K562 (cell line): Measurements from ENCODE around the gene ATP6V1A. TPM values are rescaled to one million over a fixed set of nuclear protein-coding genes. Genes with fewer than 3 reads are reported as not detected.

Experiments used
- ATAC-seq: fragments of 200-7000 bp; cut with Tn5 transposase; 3 replicates; pipeline ENCODE4 v1.9.1; 2020; ENCODE audit warnings: moderate library complexity
- BruUV-seq: library from RNA; stranded (reverse); fragments of 400-500 nt; replicated peaks from 2 replicates; lab custom pipeline; 2021; lab: Mats Ljungman, UMichigan
- CTCF ChIA-PET: fragments of 300-600 bp; formaldehyde crosslinking; extraction: SDS; loops from one replicate; lab custom pipeline; 2021; ENCODE audit warnings: low intra/inter-chr PET ratio; lab: Yijun Ruan, JAX
- POLR2A ChIA-PET: fragments of 300-600, 350-650 bp; sonication (Branson Sonifier 250); formaldehyde crosslinking; extraction: SDS; loops from one replicate; lab custom pipeline; 2021; ENCODE audit warnings: antibody characterized with exemption, inconsistent platforms; lab: Yijun Ruan, JAX
- DNase-seq, 4 experiments: peaks; one replicate each; pipeline versions ENCODE4 v3.0.0 to v3.0.0-alpha.2; 2011 to 2018; ENCODE audit warnings: low spot score in 3 of 4, mixed read lengths in 3 of 4; ENCODE audit errors: extremely low read depth in 1 of 4
- FAIRE-seq: peaks from 2 replicates; lab custom pipeline; 2011; peaks lifted over from hg19 to GRCh38; lab: Jason Lieb, UNC
- H2AFZ ChIP-seq: 2 replicates; pipeline ENCODE4 v1.6.0; 2011; ENCODE audit warnings: low read depth, low read length, control low read depth, inconsistent platforms
- H3K27ac ChIP-seq: fragments of 200-600 bp; 3 replicates; pipeline ENCODE4 v1.8.0; 2011; ENCODE audit warnings: low read depth, mild to moderate bottlenecking, control low read depth, inconsistent platforms, low read length, moderate library complexity, mixed read lengths; ENCODE audit errors: extremely low read depth
- H3K27me3 ChIP-seq, 2 experiments: fragments of 300-600 bp in 1 of 2; 2 replicates in 1 of 2; 3 replicates in 1 of 2; pipeline versions ENCODE4 v1.6.0 to v1.8.0; 2011; ENCODE audit warnings: inconsistent platforms in 2 of 2, low read length in 2 of 2, mild to moderate bottlenecking in 1 of 2, mixed read lengths in 1 of 2, moderate library complexity in 1 of 2; ENCODE audit not compliant: control insufficient read depth in 2 of 2, insufficient read depth in 2 of 2
- H3K36me3 ChIP-seq: fragments of 300-600 bp; 3 replicates; pipeline ENCODE4 v1.8.0; 2011; ENCODE audit warnings: mild to moderate bottlenecking, low read length, inconsistent platforms; ENCODE audit not compliant: control insufficient read depth, insufficient read depth
- H3K4me1 ChIP-seq, 2 experiments: fragments of 200-600 bp in 1 of 2; replicated peaks in 1 of 2; 2 replicates in 1 of 2; 3 replicates in 1 of 2; pipeline versions ENCODE4 v1.5.1 to v1.8.0; 2011; ENCODE audit warnings: inconsistent platforms in 2 of 2, low read length in 2 of 2, mild to moderate bottlenecking in 1 of 2, mixed read lengths in 1 of 2, moderate library complexity in 1 of 2; ENCODE audit not compliant: control insufficient read depth in 2 of 2, insufficient read depth in 2 of 2
- H3K4me2 ChIP-seq: 2 replicates; pipeline ENCODE4 v1.6.1; 2011; ENCODE audit warnings: low read length, control low read depth, inconsistent platforms, mixed read lengths; ENCODE audit not compliant: insufficient read depth
- H3K4me3 ChIP-seq: fragments of 200-600 bp; sonication (generic), shearing (Covaris generic); 2 replicates; pipeline ENCODE4 v1.5.1; 2016; ENCODE audit warnings: control low read depth, inconsistent platforms
- H3K79me2 ChIP-seq: fragments of 200-600 bp; 3 replicates; pipeline ENCODE4 v1.8.0; 2011; ENCODE audit warnings: low read length, inconsistent platforms; ENCODE audit not compliant: control insufficient read depth, insufficient read depth
- H3K9ac ChIP-seq, 2 experiments: 2 replicates each; pipeline versions ENCODE4 v1.6.0 to v1.6.1; 2011; ENCODE audit warnings: low read depth in 2 of 2, low read length in 2 of 2, control low read depth in 1 of 2, inconsistent platforms in 1 of 2, mild to moderate bottlenecking in 1 of 2, mixed read lengths in 1 of 2; ENCODE audit not compliant: insufficient read depth in 1 of 2
- H3K9me1 ChIP-seq: one replicate; pipeline ENCODE4 v1.6.0; 2011; ENCODE audit warnings: inconsistent platforms, mild to moderate bottlenecking, low read length, moderate library complexity; ENCODE audit not compliant: control insufficient read depth, insufficient read depth
- H3K9me3 ChIP-seq: replicated peaks from 2 replicates; pipeline ENCODE4 v1.5.1; 2011; ENCODE audit warnings: low read depth, low read length, inconsistent platforms; ENCODE audit not compliant: control insufficient read depth, insufficient read depth
- H4K20me1 ChIP-seq: replicated peaks from 2 replicates; pipeline ENCODE4 v1.6.1; 2011; ENCODE audit warnings: low read length, inconsistent platforms, mixed read lengths; ENCODE audit not compliant: control insufficient read depth, insufficient read depth
- ARID1B ChIP-seq: fragments of 450-650 bp; IDR thresholded peaks from 2 replicates; pipeline ENCODE4 v1.6.1; 2016; ENCODE audit warnings: antibody characterized with exemption, mild to moderate bottlenecking, inconsistent platforms
- ATF4 ChIP-seq: fragments of 450-650 bp; formaldehyde crosslinking; IDR thresholded peaks from 2 replicates; pipeline ENCODE4 v1.4.0; 2022; ENCODE audit warnings: mild to moderate bottlenecking, moderate library complexity
- FOXJ3 ChIP-seq: sonication (generic); formaldehyde crosslinking; IDR thresholded peaks from 2 replicates; pipeline ENCODE4 v1.4.0; 2020; ENCODE audit warnings: mild to moderate bottlenecking, missing genetic modification reagents
- GTF2F1 ChIP-seq: IDR thresholded peaks from 2 replicates; pipeline ENCODE4 v1.6.1; 2011; ENCODE audit warnings: low read depth, low read length, improper control_type of control experiment
- MYC ChIP-seq, 2 experiments: fragments of 250-450 bp in 1 of 2; sonication (Bioruptor Pico) in 1 of 2; IDR thresholded peaks; 2 replicates each; pipeline versions ENCODE4 v1.5.1 to v1.6.1; 2012 to 2021; ENCODE audit warnings: low read depth in 2 of 2, borderline replicate concordance in 1 of 2, improper control_type of control experiment in 1 of 2, low read length in 1 of 2, mild to moderate bottlenecking in 1 of 2, moderate library complexity in 1 of 2
- NFIC ChIP-seq: fragments of 450-650 bp; IDR thresholded peaks from 2 replicates; pipeline ENCODE4 v1.6.1; 2017; ENCODE audit warnings: mild to moderate bottlenecking, inconsistent platforms
- NFYB ChIP-seq: IDR thresholded peaks from 2 replicates; pipeline ENCODE4 v1.6.1; 2011; ENCODE audit warnings: mild to moderate bottlenecking, moderate library complexity; ENCODE audit not compliant: insufficient read length; ENCODE audit errors: extremely low read depth
- PHB ChIP-seq: fragments of 250-450 bp; sonication (Bioruptor Pico); IDR thresholded peaks from 2 replicates; pipeline ENCODE4 v1.5.0; 2021
- RAD51 ChIP-seq: fragments of 450-650 bp; IDR thresholded peaks from 2 replicates; pipeline ENCODE4 v1.7.1; 2016; ENCODE audit warnings: low read depth, mild to moderate bottlenecking, borderline replicate concordance
- ZBTB26 ChIP-seq: fragments of 450-650 bp; formaldehyde crosslinking; IDR thresholded peaks from 2 replicates; pipeline ENCODE4 v1.4.0; 2022; ENCODE audit warnings: missing genetic modification characterization
- ZEB2 ChIP-seq: fragments of 450-650 bp; IDR thresholded peaks from 2 replicates; pipeline ENCODE4 v1.6.1; 2016
- ZNF395 ChIP-seq: fragments of 200-800 bp; sonication (Bioruptor generic); IDR thresholded peaks from 2 replicates; pipeline ENCODE4 v1.6.1; 2017; ENCODE audit warnings: missing genetic modification characterization, missing compliant biosample characterization
- ZNF766 ChIP-seq: fragments of 200-800 bp; sonication (Bioruptor generic); conservative IDR thresholded peaks from 2 replicates; pipeline ENCODE4 v1.6.1; 2016; ENCODE audit warnings: missing genetic modification characterization, missing compliant biosample characterization
- ZSCAN29 ChIP-seq: fragments of 450-650 bp; IDR thresholded peaks from 2 replicates; pipeline ENCODE4 v1.6.1; 2017
- in situ Hi-C: fragments of 300-500 bp; cut with MboI; formaldehyde crosslinking; loops from 4 replicates; pipeline ENCODE4 v1.15.0; 2018; ENCODE audit warnings: inconsistent platforms, mixed read lengths
- intact Hi-C: fragments of 100-400 bp; cut with micrococcal nuclease; formaldehyde crosslinking; loops from 2 replicates; pipeline ENCODE4 v1.14.2; 2022
- polyA plus RNA-seq, 8 experiments: library from polyadenylated mRNA; depleted of rRNA in 4 of 8; stranded (reverse) in 5 of 8; unstranded in 3 of 8; fragments of >200 nt; fragmentation: Nextera tagmentation in 2 of 8; fragmentation: Illumina TruSeq in 1 of 8; extraction: Ambion mirVana in 2 of 8; extraction: Trizol in 1 of 8; gene quantifications; 2 replicates each; pipeline versions ENCODE4 v1.2.1 to v1.2.3, GENCODE V29; 2011 to 2014; ENCODE audit warnings: inconsistent platforms in 1 of 8, missing spikeins in 1 of 8
- total RNA-seq, 7 experiments: library from RNA; depleted of rRNA in 6 of 7; stranded (reverse); fragments of >200 nt in 6 of 7; fragmentation: Illumina TruSeq in 2 of 7; extraction: Trizol in 2 of 7; gene quantifications; 2 replicates each; pipeline versions ENCODE4 v1.2.1 to v1.2.3, GENCODE V29; 2011 to 2021; ENCODE audit warnings: low replicate concordance in 1 of 7

The ATP6V1A gene
- total and polyA plus RNA-seq, 9 of the 15 experiments (the other 6 are each of a cell fraction or from before 2014, with no cell fraction given), result 23.6 to 57.1 (median 39.9) TPM

- no peaks in the 10 kb centered on the region for H3K79me2 ChIP-seq
- no TSS peak for BruUV-seq
- in situ Hi-C loops, result no loop called here
- no peaks in the 10 kb centered on the region for H3K9me1 ChIP-seq
- H3K27me3 ChIP-seq, result peaks cover 0 to 6% of the 10 kb centered on the region in 2 experiments; a peak in 2 of 5 replicates
- no peaks in the 10 kb centered on the region for H3K9me3 ChIP-seq
- no peak overlapping the region for H3K9ac ChIP-seq
- H3K4me2 ChIP-seq, result no peak overlapping the region
- intact Hi-C loops, result loop anchor here (10.0 kb wide), 1 partner anchor 320 kb away; no protein-coding TSS in a partner anchor
- CTCF ChIA-PET, result interaction anchor here (0.6 kb wide), 1 partner anchor 138 kb away, joined by 5 read pairs; no protein-coding TSS in a partner anchor
- H2AFZ ChIP-seq, result no peak overlapping the region
- DNase-seq (no peak), FAIRE-seq (no peak), ATAC-seq (no peak)
- peaks cover 0 to 5% of the 10 kb centered on the region in 2 experiments; a peak in 1 of 5 replicates for H3K4me1 ChIP-seq
- TF ChIP-seq ZBTB26 (CRISPR knock-in tag) (no peak), ZEB2 (no peak), PHB (CRISPR knock-in tag) (no peak), MYC (IDR thresholded peaks at IDR 0.05; ENCODE audit: low read depth, low read length) (no peak), MYC (CRISPR knock-in tag; IDR thresholded peaks at IDR 0.05; ENCODE audit: borderline replicate concordance, low read depth) (no peak), RAD51 (no peak), ZSCAN29 (no peak), ARID1B (no peak), ZNF766 (CRISPR knock-in tag) (no peak), ATF4 (no peak), NFYB (no peak), ZNF395 (no peak), FOXJ3 (CRISPR knock-in tag) (no peak), GTF2F1 (no peak), NFIC (no peak)
- H3K36me3 ChIP-seq, result no peaks in the 10 kb centered on the region
- POLR2A ChIA-PET, result no interaction called here
- H3K4me3 ChIP-seq, result no peak overlapping the region
- no peak overlapping the region for H3K27ac ChIP-seq
- H4K20me1 ChIP-seq, result no peaks in the 10 kb centered on the region
Observed at GRCh38 chr3:113834983-113835382, 88.1 kb downstream of the ATP6V1A start.
